Activated B cell treated with CpG ODN at 0.5 μM for 24 hours (primary cell): ENCODE data around the gene COL4A3. TPM values are rescaled to one million over a fixed set of nuclear protein-coding genes. Genes with fewer than 3 reads are reported as not detected.
A peak's percentile ranks its signal among the peaks of the same experiment; 100 is the strongest.

Experiments
- ATAC-seq: fragments of 200-7000 bp; cut with Tn5 transposase; one replicate; pipeline ENCODE4 v1.10.0; 2021; ENCODE audit warnings: low read depth, mild to moderate bottlenecking, moderate library complexity
- CTCF ChIA-PET: fragments of 350-600 bp; sonication (Branson Sonifier 250); formaldehyde crosslinking; loops from one replicate; lab custom pipeline; 2021; ENCODE audit warnings: antibody characterized with exemption; lab: Charles Lee
- POLR2A ChIA-PET: fragments of 350-600 bp; sonication (Branson Sonifier 250); formaldehyde crosslinking; loops from one replicate; lab custom pipeline; 2021; ENCODE audit warnings: antibody characterized with exemption; lab: Charles Lee
- DNase-seq: peaks from one replicate; pipeline ENCODE4 v3.0.0; 2022
- H3K27ac Mint-ChIP-seq: one replicate; pipeline ENCODE4 v1.8.0; 2020; ENCODE audit warnings: mixed read lengths
- H3K27me3 Mint-ChIP-seq: one replicate; pipeline ENCODE4 v1.8.0; 2021; ENCODE audit warnings: mixed read lengths
- H3K36me3 Mint-ChIP-seq: one replicate; pipeline ENCODE4 v1.8.0; 2021; ENCODE audit warnings: low read depth, mixed read lengths
- H3K4me1 Mint-ChIP-seq: one replicate; pipeline ENCODE4 v1.8.0; 2021; ENCODE audit warnings: mixed read lengths
- H3K4me3 Mint-ChIP-seq: one replicate; pipeline ENCODE4 v1.8.0; 2020; ENCODE audit warnings: mild to moderate bottlenecking, mixed read lengths
- H3K9me3 Mint-ChIP-seq: one replicate; pipeline ENCODE4 v1.8.0; 2020; ENCODE audit warnings: mixed read lengths
- intact Hi-C: fragments of 100-400 bp; cut with micrococcal nuclease; formaldehyde crosslinking; loops from one replicate; pipeline ENCODE4 v1.15.1; 2024
- total RNA-seq: library from RNA; stranded (reverse); gene quantifications from 2 replicates; pipeline ENCODE4 v1.2.3, GENCODE V29; 2022
- TF ChIP-seq, protein P1 (sequence below): fragments of 200-600 bp; IDR thresholded peaks from one replicate; pipeline ENCODE4 v1.8.0; 2022; ENCODE audit warnings: antibody characterized with exemption, mild to moderate bottlenecking

Gene COL4A3
- total RNA-seq, 1 donor from 2014 or later, result 18.3 TPM

DNA sequence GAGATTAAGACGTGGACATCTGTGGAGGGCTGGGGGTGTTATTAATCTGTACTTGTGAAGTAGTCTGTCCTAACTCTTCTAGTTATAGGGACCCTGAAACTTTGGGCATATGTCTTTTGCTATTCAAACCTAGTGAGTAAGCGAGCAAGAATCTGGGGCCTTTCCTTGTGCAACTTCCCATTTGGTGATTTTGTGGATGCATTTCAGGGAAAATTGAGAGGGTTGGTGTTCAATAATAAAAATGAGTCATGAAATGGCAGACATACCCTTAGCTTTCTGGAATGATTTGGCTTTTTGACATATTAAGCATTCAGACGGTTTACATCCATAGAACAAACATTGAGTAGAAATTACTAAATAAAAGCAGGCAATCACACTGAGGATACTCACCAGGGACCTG is 17.4 kb upstream of the COL4A3 start:
- no peak overlapping the region for H3K27ac Mint-ChIP-seq
- TF ChIP-seq, protein P1, sequence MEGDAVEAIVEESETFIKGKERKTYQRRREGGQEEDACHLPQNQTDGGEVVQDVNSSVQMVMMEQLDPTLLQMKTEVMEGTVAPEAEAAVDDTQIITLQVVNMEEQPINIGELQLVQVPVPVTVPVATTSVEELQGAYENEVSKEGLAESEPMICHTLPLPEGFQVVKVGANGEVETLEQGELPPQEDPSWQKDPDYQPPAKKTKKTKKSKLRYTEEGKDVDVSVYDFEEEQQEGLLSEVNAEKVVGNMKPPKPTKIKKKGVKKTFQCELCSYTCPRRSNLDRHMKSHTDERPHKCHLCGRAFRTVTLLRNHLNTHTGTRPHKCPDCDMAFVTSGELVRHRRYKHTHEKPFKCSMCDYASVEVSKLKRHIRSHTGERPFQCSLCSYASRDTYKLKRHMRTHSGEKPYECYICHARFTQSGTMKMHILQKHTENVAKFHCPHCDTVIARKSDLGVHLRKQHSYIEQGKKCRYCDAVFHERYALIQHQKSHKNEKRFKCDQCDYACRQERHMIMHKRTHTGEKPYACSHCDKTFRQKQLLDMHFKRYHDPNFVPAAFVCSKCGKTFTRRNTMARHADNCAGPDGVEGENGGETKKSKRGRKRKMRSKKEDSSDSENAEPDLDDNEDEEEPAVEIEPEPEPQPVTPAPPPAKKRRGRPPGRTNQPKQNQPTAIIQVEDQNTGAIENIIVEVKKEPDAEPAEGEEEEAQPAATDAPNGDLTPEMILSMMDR, result no peak
- peaks cover 8% of the 10 kb centered on the region for H3K9me3 Mint-ChIP-seq
- H3K27me3 Mint-ChIP-seq, result no peaks in the 10 kb centered on the region
- DNase-seq, result no peak
- CTCF ChIA-PET, result no interaction called here
- peaks cover 30% of the 10 kb centered on the region for H3K36me3 Mint-ChIP-seq
- peaks cover 2% of the 10 kb centered on the region for H3K4me1 Mint-ChIP-seq
- no peak overlapping the region for H3K4me3 Mint-ChIP-seq
- POLR2A ChIA-PET, result no interaction called here
- intact Hi-C loops, result no loop called here
- ATAC-seq, result no peak

DNA sequence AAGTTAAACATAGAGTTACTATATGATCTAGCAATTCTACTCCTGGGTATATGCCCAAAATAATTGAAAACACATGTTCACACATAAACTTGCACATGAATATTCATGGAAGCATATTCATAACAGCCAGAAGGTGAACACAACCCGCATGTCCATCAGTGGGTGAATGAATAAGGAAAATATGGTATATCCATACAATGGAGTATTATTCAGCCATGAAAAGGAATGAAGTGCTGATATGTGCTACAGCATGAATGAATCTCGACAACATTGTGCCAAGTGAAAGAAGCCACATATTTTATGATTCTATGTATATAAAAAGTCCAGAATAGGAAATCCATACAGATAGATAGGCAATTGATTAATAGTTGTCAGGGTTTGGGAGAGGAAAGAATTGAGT is 16.3 kb upstream of the COL4A3 start:
- no peak overlapping the region for H3K4me3 Mint-ChIP-seq
- intact Hi-C loops, result no loop called here
- H3K27ac Mint-ChIP-seq, result no peak overlapping the region
- ATAC-seq (no peak), DNase-seq (no peak)
- POLR2A ChIA-PET, result no interaction called here
- H3K4me1 Mint-ChIP-seq, result peaks cover 9% of the 10 kb centered on the region
- TF ChIP-seq, protein P1, result no peak
- H3K27me3 Mint-ChIP-seq, result no peaks in the 10 kb centered on the region
- CTCF ChIA-PET, result no interaction called here
- peaks cover 8% of the 10 kb centered on the region for H3K9me3 Mint-ChIP-seq
- H3K36me3 Mint-ChIP-seq, result peaks cover 28% of the 10 kb centered on the region

DNA sequence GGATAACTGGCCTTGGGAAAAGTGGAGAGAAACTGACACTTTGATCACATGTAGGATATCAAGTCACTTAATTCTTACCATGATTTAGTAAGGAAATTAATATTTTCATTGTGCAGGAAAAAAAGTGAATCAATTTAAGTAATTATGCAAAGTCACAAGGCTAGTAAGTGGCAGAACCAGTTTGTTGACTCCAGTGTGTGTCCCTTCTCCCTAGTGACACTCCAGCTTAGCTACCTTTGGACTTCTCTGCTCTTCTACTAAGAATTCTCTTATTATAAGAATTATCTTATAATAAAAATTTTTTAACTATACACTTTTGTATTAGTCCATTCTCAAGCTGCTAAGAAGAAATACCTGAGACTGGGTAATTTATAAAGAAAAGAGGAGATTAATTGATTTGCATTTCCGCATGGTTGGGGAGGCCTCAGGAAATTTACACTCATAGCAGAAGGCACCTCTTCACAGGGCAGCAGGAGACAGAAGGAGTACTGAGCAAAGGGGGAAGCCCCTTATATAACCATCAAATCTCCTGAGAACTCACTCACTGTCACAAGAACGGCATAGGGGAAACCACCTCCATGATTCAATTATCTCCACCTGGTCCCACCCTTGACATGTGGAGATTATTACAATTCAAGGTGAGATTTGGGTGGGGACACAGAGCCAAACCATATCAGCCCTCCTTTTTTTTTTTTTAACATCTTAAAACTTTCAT is 14.0 kb upstream of the COL4A3 start:
- intact Hi-C loops, result loop anchor here (1.0 kb wide), 1 partner anchor 13 kb away; no protein-coding TSS in a partner anchor
- Mint-ChIP-seq H3K9me3 (peaks cover 8% of the 10 kb centered on the region), H3K4me3 (no peak overlapping the region), H3K27me3 (no peaks in the 10 kb centered on the region), H3K36me3 (peaks cover 15% of the 10 kb centered on the region), H3K4me1 (peaks cover 11% of the 10 kb centered on the region), H3K27ac (no peak overlapping the region)
- CTCF ChIA-PET, result no interaction called here
- ATAC-seq (peak; percentile 64), DNase-seq (no peak)
- TF ChIP-seq, protein P1, result no peak
- POLR2A ChIA-PET, result interaction anchor here (1.1 to 1.4 kb wide), 2 partner anchors 13 to 15 kb away, joined by 3 to 6 read pairs; no protein-coding TSS in a partner anchor

DNA sequence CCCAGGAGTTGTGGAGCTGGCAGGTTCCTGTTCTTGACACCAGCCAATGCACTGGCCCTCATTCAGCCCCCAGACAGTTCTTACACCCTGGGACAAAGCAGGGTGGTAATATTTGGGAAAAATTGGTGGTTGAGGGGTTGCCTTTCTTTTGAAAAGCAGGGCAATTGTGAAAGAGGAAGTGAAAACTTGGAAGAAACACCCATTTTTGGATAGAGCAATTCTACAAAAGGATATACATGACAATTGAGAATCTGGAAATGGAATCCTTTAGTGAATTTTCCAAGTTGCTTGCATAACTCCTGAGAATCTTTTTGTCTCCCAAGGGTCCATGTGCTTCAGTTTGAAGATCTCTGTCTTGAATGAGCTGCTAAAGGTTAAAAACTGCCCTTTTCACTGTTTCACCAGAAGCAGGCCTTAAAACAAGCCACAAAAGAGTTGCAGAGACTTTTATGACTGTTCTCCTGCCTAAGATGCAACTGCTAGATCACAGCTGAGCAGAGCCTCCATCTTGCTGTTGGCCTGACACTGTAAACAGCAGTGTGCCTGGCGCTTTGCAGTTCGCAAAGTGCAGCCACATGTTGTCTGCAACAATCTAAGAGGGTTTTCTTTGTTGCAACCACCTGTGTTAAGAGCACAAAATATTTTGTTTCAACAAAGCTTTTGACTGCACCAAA is 12.2 kb upstream of the COL4A3 start:
- ATAC-seq (no peak), DNase-seq (no peak)
- H3K4me1 Mint-ChIP-seq, result peaks cover 11% of the 10 kb centered on the region
- no peak overlapping the region for H3K4me3 Mint-ChIP-seq
- ChIA-PET CTCF (no interaction called here), POLR2A (interaction anchor here (1.4 kb wide), 1 partner anchor 11 kb away, joined by 3 read pairs; no protein-coding TSS in a partner anchor)
- intact Hi-C loops, result no loop called here
- H3K36me3 Mint-ChIP-seq, result peaks cover 3% of the 10 kb centered on the region
- H3K9me3 Mint-ChIP-seq, result peaks cover 8% of the 10 kb centered on the region
- H3K27ac Mint-ChIP-seq, result no peak overlapping the region
- TF ChIP-seq, protein P1, result no peak
- H3K27me3 Mint-ChIP-seq, result no peaks in the 10 kb centered on the region

DNA sequence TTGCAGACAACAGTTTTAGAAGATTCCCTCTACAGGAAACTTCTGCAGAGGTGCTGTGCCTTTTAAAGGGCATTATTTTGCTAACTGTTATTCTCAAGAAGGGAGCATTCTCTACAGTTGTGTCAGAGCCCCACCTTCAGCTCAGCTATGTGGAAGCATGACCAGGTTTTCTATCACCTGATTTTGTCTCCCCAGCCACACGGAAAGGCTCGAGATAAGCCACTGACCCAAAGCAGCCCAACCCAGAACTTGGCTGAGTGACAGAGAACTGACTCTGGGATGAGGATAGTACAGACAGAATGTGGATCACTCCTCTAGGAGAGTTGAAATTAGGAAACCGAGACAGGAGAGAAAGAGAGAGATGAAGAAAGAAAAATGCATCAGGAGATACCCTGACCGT is 11.1 kb upstream of the COL4A3 start:
- Mint-ChIP-seq H3K36me3 (no peaks in the 10 kb centered on the region), H3K27me3 (no peaks in the 10 kb centered on the region), H3K4me3 (no peak overlapping the region), H3K9me3 (peaks cover 5% of the 10 kb centered on the region), H3K4me1 (peaks cover 11% of the 10 kb centered on the region), H3K27ac (no peak overlapping the region)
- POLR2A ChIA-PET, result no interaction called here
- CTCF ChIA-PET, result no interaction called here
- ATAC-seq (no peak), DNase-seq (no peak)
- TF ChIP-seq, protein P1, result no peak
- intact Hi-C loops, result no loop called here
